GM18519 (cell line): ENCODE measurements around the gene FAM168A.

Experiments
- ATAC-seq: cut with Tn5 transposase; IDR thresholded peaks from one replicate; pipeline ENCODE4 v1.9.1; 2021; ENCODE audit warnings: mild to moderate bottlenecking, moderate library complexity; ENCODE audit not compliant: unreplicated experiment, low FRiP score

The FAM168A gene

GRCh38 chr11:73393011-73393380, 204.9 kb downstream of the FAM168A start:
- ATAC-seq: no peak

- no peak for ATAC-seq
These were observed 205.6 kb downstream of the FAM168A start for GRCh38 chr11:73392108-73393010.

GRCh38 chr11:73391665-73392064, 206.2 kb downstream of the FAM168A start:
- no peak for ATAC-seq

- ATAC-seq: no peak
These were observed 207.0 kb downstream of the FAM168A start for GRCh38 chr11:73390601-73391565.

- ATAC-seq: no peak
These were observed 208.0 kb downstream of the FAM168A start for GRCh38 chr11:73389916-73390315.

GRCh38 chr11:73389134-73389525, 208.8 kb downstream of the FAM168A start:
- ATAC-seq: no peak

- no peak for ATAC-seq
These were observed 209.4 kb downstream of the FAM168A start for GRCh38 chr11:73388265-73389133.

- ATAC-seq: no peak
These were observed 210.2 kb downstream of the FAM168A start for GRCh38 chr11:73387594-73388264.

GRCh38 chr11:73386546-73386945, 211.4 kb downstream of the FAM168A start:
- ATAC-seq: no peak

GRCh38 chr11:73386016-73386415, 211.9 kb downstream of the FAM168A start:
- ATAC-seq: no peak

GRCh38 chr11:73384872-73385689, 212.8 kb downstream of the FAM168A start:
- ATAC-seq: no peak

- no peak for ATAC-seq
These were observed 213.4 kb downstream of the FAM168A start for GRCh38 chr11:73384531-73384871.

GRCh38 chr11:73384125-73384441, 213.8 kb downstream of the FAM168A start:
- no peak for ATAC-seq

- ATAC-seq: no peak
These were observed 214.4 kb downstream of the FAM168A start for GRCh38 chr11:73383249-73384124.

GRCh38 chr11:73382747-73383146, 215.2 kb downstream of the FAM168A start:
- no peak for ATAC-seq

- no peak for ATAC-seq
These were observed 215.7 kb downstream of the FAM168A start for GRCh38 chr11:73382183-73382582.

GRCh38 chr11:73381589-73381988, 216.3 kb downstream of the FAM168A start:
- no peak for ATAC-seq

GRCh38 chr11:73380897-73381410, 217.0 kb downstream of the FAM168A start:
- no peak for ATAC-seq
